ENCODE results near the gene HYCC1.

The HYCC1 gene

GRCh38 chr7:23016345-23017253, 2.7 kb upstream of the HYCC1 start:
- DNase-seq = no peak

- no peak for DNase-seq
These were observed 751 bp upstream of the HYCC1 start for GRCh38 chr7:23014681-23015080.

- no peak for DNase-seq
These were observed 819 bp downstream of the HYCC1 start for GRCh38 chr7:23012908-23013714.

GRCh38 chr7:23012186-23012585, 1.7 kb downstream of the HYCC1 start:
- DNase-seq = no peak

GRCh38 chr7:23011222-23011924, 2.6 kb downstream of the HYCC1 start:
- DNase-seq = no peak

- DNase-seq = no peak
These were observed 4.6 kb downstream of the HYCC1 start for GRCh38 chr7:23009303-23009702.

- DNase-seq = no peak
These were observed 9.7 kb downstream of the HYCC1 start for GRCh38 chr7:23004247-23004520.

- no peak for DNase-seq
These were observed 10.3 kb downstream of the HYCC1 start for GRCh38 chr7:23003505-23004246.

- no peak for DNase-seq
These were observed 11.2 kb downstream of the HYCC1 start for GRCh38 chr7:23002698-23003097.

- DNase-seq = no peak
These were observed 12.3 kb downstream of the HYCC1 start for GRCh38 chr7:23001610-23002009.

GRCh38 chr7:23000597-23001360, 13.2 kb downstream of the HYCC1 start:
- no peak for DNase-seq

GRCh38 chr7:22998519-22998896, 15.4 kb downstream of the HYCC1 start:
- DNase-seq = no peak

- DNase-seq = no peak
These were observed 15.9 kb downstream of the HYCC1 start for GRCh38 chr7:22997871-22998518.

GRCh38 chr7:22996470-22996869, 17.5 kb downstream of the HYCC1 start:
- DNase-seq = no peak

GRCh38 chr7:22995011-22995410, 18.9 kb downstream of the HYCC1 start:
- no peak for DNase-seq

- DNase-seq = no peak
These were observed 20.8 kb downstream of the HYCC1 start for GRCh38 chr7:22992874-22993840.

- DNase-seq = no peak
These were observed 23.4 kb downstream of the HYCC1 start for GRCh38 chr7:22990588-22990949.

- no peak for DNase-seq
These were observed 24.0 kb downstream of the HYCC1 start for GRCh38 chr7:22989643-22990587.

GRCh38 chr7:22985436-22985835, 28.5 kb downstream of the HYCC1 start:
- DNase-seq = no peak
